ENCODE data around the gene LY6G5C.

The LY6G5C gene

DNA sequence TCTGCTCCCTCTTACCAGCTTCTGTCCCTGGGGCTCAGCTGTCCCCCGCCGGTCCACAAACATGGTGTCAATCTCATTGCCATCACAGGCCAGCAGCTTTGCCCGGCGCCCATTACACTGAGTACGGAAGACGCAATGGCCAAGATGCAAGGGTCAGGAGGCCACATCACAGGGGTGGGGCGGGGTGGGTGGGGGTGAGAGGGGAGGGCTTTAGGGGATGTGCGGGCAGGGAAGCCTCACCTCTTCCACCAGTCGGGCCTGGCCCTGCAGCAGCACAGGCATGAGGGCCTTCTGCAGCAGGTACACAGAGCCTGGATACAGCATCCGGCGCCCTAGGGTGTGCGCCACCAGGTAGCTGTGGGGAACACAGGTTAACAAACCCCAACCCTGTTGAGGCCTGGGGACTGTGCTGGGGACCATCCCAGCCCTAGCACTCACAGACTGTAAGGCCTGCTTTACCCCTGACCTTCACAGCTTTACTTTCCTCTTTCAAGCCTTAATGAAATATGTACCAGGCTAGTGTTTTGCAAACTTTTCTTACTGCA lies 10.8 kb upstream of the LY6G5C start:
- no peak for DNase-seq (ENCODE audit: low read depth in 2 of 2)

DNA sequence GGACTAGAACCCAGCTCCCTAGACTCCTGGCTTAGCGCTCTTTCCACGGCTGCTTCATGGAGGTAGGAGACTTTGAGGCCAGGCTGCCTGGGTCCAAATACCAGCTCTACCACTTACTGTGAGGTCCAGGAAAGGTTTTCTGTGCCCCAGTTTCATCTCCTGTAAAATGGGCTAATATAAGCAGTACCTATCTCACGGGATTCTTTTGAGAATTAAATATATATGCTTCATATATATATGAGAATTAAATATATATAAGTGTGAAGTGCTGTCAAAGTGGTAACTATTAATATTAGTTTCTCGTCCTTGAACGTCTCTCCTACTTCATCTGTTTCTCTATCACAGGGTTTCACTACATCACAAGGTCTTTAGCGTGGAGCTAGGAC lies 10.2 kb upstream of the LY6G5C start:
- DNase-seq (ENCODE audit: low read depth in 2 of 2) = no peak

DNA sequence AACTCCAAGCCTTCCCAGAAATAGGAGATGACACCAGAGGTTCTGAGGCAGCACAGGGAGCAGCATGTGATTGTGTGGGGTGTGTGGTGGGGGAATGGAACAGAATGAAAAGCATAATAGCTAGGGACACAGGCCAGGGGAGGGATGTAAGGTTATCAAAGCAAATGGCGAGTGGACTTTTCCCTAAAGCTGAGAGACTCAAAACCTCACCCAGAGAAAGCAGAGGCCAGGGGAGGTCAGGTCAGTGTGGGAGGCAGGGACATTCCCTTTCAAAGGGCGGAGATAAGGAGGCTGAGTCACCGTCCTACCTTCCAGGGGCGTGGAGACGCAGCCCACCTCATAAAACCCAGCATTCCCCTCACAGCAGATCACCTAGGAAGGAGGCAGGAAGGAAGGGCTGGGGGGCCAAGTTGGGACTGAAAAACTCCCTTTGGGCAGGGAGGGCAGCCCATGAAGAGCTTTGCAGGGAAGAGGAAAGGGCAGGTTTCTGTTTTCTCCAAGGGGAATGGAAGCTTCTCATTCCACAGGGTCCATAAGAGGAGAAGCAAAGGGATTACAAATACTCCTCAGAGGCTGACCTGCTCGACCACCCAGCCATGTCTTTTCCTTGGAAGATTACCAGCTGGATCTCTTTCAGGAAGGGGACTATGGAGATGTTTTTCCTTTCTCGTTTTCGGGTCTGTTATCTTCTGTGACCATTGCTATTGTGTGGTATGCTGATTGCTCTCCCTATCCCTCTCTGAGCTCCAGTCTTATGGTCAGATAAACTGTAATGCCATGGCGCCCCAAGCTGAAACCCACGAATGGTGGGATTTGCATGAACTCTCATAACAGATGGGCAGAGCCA lies 9.6 kb upstream of the LY6G5C start:
- DNase-seq (ENCODE audit: low read depth in 2 of 2) = no peak

DNA sequence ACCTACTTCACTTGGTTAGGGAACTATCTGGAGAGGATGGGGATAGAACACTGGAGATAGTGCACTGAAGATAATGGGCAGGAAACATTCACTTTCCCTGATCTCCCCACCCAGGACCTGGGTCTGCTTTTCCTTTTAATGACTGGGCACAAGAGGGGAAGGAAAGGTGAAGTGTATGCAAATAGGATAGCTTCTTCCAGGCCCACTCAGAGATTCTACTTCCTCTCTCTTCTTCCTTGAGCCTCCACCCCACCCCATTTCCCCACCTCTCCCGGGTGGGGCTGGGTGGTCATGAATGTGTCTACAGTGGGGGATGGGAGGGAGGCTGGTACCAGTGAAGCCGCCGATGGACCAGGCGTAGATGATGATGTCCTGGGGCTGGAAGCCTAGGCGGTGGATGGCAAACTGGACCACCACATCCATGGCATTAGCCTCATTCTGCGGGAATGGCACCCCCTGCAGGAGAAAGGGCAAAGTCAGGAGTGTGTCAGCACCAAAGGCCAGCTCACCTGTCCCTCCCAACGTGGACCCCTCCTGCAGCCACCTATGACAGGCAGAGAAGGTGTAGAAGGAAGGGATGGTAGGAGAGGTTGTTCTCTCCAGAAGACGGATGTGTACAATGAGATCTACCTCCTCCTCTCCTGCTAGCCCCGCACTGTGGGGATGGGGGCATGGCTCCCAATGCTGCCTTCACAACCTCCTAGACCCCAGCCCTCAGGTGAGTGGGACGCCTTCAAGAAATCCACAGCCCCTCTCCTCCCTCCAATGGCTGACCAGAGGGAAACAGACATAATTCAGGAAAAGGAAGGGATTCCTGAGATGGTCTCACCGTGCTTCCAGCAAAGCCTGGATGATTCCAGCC lies 8.6 kb upstream of the LY6G5C start:
- DNase-seq (ENCODE audit: low read depth in 2 of 2) = no peak

DNA sequence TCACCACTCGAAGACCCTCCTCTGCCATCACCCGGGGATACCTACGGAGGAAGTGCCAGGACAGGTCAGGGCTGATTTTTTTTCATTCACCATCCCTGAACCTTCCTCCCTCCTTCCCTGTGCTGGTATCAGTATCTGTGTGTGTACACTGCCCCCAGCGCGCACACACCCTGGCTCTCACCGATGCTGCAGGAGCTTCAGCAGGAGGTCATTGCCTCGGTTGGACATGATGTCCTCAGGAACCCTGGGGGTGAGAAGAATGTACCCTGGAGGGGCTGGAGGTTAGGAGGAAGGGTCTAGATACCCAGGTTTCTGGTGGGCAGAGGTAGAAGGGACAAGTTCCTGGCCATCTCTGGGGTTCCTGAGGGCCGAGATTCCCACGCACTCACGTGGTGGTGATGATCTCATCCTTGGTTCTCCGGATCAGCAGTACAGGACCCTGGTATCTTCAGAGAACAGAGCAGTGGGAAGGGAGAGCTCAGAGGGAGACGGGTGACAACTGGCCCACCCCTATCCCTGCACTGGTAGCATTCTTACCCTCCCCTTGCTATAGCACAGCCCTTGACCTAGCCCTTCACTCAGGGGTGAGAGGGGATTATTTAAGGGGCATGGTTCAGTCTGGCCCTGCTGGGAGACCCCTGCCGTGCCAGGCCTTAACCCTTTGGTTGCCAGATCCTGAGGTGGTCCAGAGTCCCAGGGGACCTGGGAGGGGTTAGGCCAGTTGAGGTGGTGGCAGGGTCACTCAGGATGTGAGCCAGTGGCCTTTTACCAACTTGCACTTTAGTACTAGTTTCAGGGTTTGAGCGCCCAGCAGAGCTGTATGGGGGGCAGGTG lies 7.2 kb upstream of the LY6G5C start:
- DNase-seq (ENCODE audit: low read depth in 2 of 2) = no peak

DNA sequence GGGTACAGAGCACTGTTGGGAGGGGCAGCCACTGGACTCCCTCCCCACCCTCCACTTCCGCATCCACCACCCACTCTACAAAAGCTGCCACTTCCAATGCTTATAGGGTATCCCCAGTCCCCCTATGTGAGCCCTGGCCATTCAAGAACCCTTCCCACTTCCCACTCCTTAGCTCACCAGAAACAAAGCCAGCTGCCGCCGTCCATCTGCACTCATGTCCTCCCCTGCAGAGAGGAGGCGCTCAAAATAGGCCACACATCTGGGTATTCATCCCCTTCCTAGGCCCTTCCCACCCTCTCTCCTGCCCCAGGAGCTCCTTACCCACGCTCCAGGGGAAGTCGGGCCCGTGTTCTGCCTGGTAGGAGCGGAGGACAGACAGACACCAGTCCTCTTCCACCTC lies 6.5 kb upstream of the LY6G5C start:
- DNase-seq (ENCODE audit: low read depth in 2 of 2) = no peak

DNA sequence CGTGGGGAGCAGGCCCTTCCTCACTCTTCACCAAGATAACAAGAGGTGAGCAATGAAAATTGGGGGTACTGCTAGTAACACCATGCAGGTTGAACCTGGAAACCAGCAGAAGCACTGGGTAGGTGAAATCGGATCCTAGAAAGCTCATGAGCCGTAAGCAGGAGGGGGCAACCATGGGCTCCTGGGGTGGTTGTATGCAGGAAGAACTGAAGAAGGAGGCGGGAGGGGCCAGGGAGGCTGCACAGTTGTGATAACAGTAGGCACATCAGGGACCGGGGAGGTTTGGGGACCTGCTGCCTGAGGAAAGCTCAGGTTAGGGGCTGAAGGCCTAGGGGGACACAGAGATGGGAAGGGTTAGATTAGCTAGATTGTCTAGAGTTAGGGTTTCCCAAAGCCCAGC lies 5.6 kb upstream of the LY6G5C start:
- DNase-seq (ENCODE audit: low read depth in 2 of 2) = no peak

DNA sequence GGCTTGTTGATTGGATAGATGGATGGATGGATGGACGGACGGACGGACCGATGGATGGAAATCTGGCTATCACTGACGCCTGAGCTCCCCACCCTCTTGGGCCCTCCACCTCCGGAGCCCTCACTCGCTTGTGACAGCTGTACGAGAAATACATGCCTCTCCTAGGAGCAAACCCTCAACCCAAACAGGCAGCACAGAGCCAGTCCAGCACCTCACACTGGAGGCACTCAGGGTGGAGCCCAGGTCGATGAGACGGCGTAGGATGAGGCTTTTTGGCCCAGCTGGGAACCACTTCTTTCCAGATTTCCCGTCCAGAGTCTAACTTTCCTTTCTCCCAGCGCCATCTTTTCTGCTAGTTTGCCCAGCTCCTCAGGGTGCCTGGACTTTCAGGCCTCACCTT lies 2.7 kb upstream of the LY6G5C start:
- no peak for DNase-seq (ENCODE audit: low read depth in 2 of 2)

DNA sequence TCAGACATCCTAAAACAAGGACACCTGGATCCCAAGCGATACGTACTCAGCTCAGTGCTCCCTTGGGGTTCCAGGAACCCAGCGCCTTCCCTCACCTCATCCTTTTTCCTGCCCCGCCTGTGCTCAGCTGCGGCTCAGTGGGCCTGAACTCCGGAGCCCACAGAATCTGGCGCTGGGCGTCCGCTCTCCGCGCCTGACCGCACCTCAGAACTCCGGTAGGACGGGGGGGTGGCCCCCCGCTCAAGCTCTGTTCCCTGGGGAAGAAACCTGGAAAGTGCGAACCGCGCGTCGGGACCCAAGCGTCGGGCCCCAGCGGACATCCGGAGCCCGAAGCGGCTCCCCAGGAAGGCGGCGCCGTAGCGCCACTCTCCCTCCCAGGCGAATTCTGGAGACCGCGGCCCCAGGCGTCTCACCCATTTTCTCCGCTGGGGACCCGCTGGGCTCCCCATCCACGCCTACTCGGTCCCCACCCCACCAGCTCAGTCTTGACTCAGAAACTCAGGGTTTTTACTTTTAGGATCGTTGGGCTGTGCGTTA lies 336 bp upstream of the LY6G5C start:
- DNase-seq (ENCODE audit: low read depth in 2 of 2) = no peak

DNA sequence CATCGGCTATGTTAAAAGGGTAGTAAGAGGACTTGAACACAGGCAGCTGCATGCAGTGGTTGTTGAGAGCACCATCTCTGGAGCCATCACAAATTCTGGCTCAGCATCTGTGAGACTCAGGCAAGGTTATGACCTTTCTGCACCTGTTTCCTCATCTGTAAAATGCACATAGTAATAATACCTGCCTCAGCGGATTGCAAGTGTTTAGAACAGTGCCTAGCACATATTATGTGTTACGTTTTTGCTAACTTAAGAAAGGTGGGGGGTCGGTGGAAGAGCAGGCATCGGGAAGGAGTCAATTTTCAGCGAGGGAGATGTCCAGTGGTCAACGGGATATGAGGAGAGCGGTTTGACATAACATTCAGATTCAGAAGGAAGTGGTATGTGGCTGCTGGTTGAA lies 2.9 kb downstream of the LY6G5C start:
- no peak for DNase-seq (ENCODE audit: low read depth in 2 of 2)

DNA sequence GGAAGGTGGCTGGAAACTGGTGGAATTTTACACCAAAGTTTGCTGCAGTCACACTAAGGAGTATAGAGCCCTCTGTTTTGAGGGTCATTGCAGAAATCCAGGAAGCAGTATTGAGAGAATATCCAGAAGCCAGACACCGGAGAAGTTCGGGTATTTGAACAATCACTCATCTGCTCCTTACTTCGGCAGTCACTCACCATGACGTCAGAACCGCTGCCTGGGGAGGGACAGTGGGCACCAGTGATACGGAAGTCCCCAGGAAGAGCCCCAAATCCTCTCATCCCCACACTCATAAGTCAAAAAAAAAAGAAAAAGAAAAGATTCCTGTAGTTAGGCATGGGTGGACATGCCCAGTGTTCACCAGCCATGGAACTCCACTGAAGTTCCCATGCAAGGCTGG lies 4.0 kb downstream of the LY6G5C start:
- no peak for DNase-seq (ENCODE audit: low read depth in 2 of 2)

DNA sequence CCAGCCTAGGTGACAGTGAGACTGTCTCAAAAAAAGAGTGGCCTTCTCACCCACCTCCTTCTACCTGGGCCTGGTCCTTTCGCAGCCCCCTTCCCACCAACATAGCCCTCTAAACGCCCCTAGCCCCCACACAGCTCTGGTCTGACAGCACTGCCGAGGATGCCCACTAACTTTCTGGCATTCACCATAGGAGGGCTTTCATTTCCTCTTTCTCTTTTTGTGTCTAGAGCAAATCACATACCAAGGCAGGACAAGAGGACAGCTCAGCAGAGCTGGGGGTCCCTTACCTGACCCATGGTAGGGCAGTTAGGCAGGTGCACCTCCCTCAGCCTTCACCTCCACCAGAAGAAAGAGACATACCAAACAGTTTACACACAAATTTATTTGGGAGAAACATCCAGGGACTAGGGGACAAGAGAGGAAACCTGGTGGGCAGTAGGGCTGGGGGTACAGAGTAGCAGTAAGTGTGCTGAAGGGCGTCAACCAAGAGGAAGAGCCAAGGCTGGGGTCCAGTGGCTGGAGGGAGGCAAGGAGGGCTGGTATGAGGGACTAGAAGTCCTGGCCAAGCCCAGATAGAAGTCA lies 4.5 kb downstream of the LY6G5C start:
- DNase-seq (ENCODE audit: low read depth in 2 of 2) = no peak

DNA sequence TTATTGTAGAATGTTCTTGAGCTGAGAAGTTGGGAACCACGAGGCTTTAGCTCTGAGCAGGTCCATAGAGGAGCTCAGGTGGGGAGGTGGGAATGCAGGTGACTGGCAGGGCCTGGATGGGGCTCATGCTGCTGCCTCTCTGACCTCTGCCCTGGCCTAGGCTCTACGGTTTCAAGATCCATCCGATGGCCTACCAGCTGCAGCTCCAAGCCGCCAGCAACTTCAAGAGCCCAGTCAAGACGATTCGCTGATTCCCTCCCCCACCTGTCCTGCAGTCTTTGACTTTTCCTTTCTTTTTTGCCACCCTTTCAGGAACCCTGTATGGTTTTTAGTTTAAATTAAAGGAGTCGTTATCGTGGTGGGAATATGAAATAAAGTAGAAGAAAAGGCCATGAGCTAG lies 11.2 kb downstream of the LY6G5C start, which contains the start of gene LY6G5B:
Gene LY6G5B, plus strand, starts transcription at position 301 of the 400 bp plus-strand sequence. CDS start 975 bp downstream, outside the sequence.
- DNase-seq (ENCODE audit: low read depth in 2 of 2) = no peak

DNA sequence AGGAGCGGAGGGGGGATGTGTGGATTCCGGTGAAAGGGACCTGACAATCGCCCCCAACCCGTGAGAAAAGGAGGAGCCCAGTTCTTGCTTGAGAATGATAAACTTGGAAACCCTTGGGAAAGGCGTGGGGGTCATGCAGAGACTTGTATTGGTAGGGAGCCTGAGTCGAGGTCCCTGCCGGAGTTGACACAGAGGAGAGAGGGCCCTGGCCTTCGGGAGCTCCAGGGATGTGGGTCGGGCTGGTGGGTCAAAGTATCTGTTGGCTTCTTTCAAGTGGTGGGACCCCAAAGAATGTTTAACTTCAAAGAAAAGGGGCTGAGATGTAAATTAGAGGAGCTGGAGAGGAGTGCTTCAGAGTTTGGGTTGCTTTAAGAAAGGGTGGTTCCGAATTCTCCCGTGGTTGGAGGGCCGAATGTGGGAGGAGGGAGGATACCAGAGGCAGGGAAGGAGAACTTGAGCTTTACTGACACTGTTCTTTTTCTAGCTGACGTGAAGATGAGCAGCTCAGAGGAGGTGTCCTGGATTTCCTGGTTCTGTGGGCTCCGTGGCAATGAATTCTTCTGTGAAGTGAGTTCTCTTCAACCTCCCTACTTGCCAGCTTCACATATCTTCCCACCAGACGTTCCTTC lies 14.4 kb downstream of the LY6G5C start:
- no peak for DNase-seq (ENCODE audit: low read depth in 2 of 2)

DNA sequence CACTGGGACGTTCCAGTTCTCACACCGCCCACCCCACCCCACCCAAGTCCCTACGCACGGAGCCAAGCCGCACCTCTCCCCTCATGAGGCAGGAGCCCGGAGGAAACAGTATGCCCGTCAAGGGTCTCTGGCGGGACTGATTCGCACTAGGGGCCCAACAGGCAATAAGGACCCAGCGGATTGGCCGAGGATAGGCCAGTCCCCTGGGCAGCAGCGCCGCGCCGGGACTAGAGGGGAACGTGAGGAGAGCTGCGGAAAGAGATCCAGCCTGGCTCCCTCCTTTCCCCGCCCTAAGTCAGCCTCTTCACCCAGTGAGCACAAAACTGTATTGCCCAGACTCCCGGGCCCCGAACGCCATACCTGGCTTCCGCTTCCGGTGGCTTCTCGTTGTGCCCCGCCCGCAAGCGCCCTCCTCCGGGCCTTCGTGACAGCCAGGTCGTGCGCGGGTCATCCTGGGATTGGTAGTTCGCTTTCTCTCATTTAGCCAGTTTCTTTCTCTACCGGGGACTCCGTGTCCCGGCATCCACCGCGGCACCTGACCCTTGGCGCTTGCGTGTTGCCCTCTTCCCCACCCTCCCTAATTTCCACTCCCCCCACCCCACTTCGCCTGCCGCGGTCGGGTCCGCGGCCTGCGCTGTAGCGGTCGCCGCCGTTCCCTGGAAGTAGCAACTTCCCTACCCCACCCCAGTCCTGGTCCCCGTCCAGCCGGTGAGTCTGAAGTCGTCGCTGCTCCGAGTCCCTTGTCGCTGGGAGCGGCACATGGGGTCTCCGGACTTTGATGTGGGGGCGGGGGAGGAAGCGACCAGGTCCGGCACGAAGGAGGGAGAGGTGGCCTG lies 15.1 kb downstream of the LY6G5C start, which contains the start of gene CSNK2B:
Gene CSNK2B, plus strand, starts transcription at position 580 of the 836 bp plus-strand sequence. CDS start 752 bp downstream, outside the sequence.
- peak; percentile 90 for DNase-seq (ENCODE audit: low read depth in 2 of 2)

DNA sequence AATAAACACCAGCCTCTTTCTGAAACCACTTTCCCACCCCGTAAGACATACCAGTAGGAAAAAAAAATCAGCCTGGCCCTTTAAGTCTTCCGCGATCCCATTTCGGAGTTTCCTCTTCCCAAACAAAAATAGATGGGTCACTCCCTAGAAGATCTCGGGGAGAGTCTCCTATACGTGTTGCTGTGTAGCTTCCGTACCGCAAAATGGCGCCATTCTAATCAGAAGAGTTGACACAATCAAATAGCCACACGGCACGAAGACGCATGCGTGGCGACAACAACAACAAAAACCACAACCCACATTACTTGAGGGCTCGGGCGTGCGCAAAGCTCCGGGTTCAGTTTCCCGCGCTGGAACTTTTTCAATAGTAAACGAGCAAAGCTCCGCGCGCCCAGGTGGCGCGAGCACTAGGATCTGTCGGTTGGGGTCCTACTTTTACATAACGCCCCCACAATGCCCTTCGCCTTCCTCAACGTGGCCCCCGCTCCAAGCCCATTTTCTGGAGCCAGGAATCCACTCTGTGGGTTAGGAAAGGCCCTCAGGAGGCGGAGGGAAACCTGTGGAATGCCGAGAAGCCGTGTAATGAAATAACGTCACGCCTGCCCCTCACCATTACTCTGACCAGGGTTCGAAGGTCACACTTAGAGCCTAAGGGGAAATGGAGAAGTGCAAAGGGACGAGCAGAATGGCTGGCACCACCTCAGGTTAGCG lies 15.9 kb downstream of the LY6G5C start, which contains the start of gene GPANK1:
Gene GPANK1, minus strand, starts transcription at position 208 of the 711 bp plus-strand sequence. CDS start 519 bp downstream, outside the sequence.
- peak; percentile 86 to 88 for DNase-seq (ENCODE audit: low read depth in 2 of 2)

DNA sequence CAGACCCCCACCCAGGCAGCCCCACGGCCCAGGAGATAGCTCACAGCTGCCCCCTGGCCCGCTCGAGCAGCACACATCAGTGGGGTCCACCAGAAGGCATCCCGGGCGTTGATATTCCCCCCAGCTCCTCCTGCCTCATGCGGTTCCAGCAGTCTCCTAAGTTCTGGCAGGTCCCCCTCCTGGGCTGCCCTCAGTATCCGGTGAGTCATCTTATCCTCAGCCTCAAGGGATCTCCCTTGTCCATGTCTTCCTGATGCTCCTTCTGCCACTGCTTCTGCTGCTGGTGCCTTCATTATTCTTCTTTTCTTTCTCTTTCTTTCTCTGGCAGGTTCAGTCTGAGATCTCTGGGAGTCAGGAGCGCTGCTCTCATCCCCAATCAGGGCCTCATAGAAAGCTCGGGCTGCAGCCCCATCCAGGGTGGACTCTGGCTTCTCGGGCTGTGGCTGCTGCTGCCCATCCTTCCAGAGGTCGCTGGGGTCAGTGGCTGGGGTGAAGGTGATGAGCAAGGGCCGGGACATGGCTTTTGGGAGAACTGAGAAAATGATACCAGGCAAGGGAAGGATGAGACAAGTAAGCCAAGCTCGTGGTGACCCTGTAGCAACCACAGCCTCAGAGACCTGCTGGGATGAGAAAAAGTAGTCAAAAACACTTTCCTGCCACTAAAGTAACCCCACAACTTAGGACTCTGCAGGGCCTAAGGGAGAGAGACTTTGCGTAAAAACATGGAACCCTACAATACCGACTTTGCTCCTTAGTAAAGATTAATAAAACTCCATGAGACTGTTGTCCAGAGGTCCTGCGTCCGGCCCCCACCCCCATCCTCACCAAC lies 16.7 kb downstream of the LY6G5C start:
- peak in 1 of 2 experiments; percentile 39 for DNase-seq (ENCODE audit: low read depth in 2 of 2)
